ENCODE results near the gene SLC6A19.

The SLC6A19 gene

GRCh38 chr5:1211701-1212100, 10.3 kb downstream of the SLC6A19 start:
- no peak for DNase-seq

GRCh38 chr5:1212271-1212670, 10.9 kb downstream of the SLC6A19 start:
- no peak for DNase-seq

- no peak for DNase-seq
Observed at GRCh38 chr5:1212881-1213280, 11.5 kb downstream of the SLC6A19 start.

- DNase-seq = no peak
Observed at GRCh38 chr5:1213508-1214162, 12.2 kb downstream of the SLC6A19 start.

- no peak for DNase-seq
Observed at GRCh38 chr5:1214163-1214935, 13.0 kb downstream of the SLC6A19 start.

- no peak for DNase-seq
Observed at GRCh38 chr5:1214936-1215220, 13.5 kb downstream of the SLC6A19 start.

- DNase-seq = no peak
Observed at GRCh38 chr5:1215320-1216096, 14.1 kb downstream of the SLC6A19 start.

- DNase-seq = no peak
Observed at GRCh38 chr5:1216211-1216917, 15.0 kb downstream of the SLC6A19 start.

GRCh38 chr5:1216918-1217295, 15.5 kb downstream of the SLC6A19 start:
- DNase-seq = no peak

GRCh38 chr5:1217596-1218206, 16.3 kb downstream of the SLC6A19 start:
- no peak for DNase-seq

- no peak for DNase-seq
Observed at GRCh38 chr5:1218351-1219080, 17.1 kb downstream of the SLC6A19 start.

- no peak for DNase-seq
Observed at GRCh38 chr5:1219098-1219767, 17.8 kb downstream of the SLC6A19 start.

GRCh38 chr5:1219768-1220100, 18.3 kb downstream of the SLC6A19 start:
- DNase-seq = no peak

- no peak for DNase-seq
Observed at GRCh38 chr5:1220351-1220750, 19.0 kb downstream of the SLC6A19 start.

GRCh38 chr5:1220831-1221230, 19.4 kb downstream of the SLC6A19 start:
- DNase-seq = no peak

- no peak for DNase-seq
Observed at GRCh38 chr5:1221721-1222120, 20.3 kb downstream of the SLC6A19 start.

- no peak for DNase-seq
Observed at GRCh38 chr5:1222147-1222546, 20.8 kb downstream of the SLC6A19 start.

GRCh38 chr5:1222621-1223277, 21.4 kb downstream of the SLC6A19 start:
- DNase-seq = no peak

GRCh38 chr5:1223278-1223670, 21.9 kb downstream of the SLC6A19 start:
- DNase-seq = no peak

GRCh38 chr5:1224631-1225030, 23.2 kb downstream of the SLC6A19 start:
- DNase-seq = no peak

- DNase-seq = no peak
Observed at GRCh38 chr5:1225081-1225480, 23.7 kb downstream of the SLC6A19 start, which contains the start of gene SLC6A18. Gene SLC6A18, plus strand, starts transcription at chr5:1225381. Its CDS starts 97 bp downstream, at chr5:1225478.

All from COR-L47 (cell line).